ENCODE data around the gene SNX5. TPM values are rescaled to one million over a fixed set of nuclear protein-coding genes. Genes with fewer than 3 reads are reported as not detected.

SNX5 gene
- total and polyA plus RNA-seq, 2 of the 13 experiments (the other 11 are each of a cell fraction or from before 2014, with no cell fraction given): 664 to 1,040 TPM

DNA sequence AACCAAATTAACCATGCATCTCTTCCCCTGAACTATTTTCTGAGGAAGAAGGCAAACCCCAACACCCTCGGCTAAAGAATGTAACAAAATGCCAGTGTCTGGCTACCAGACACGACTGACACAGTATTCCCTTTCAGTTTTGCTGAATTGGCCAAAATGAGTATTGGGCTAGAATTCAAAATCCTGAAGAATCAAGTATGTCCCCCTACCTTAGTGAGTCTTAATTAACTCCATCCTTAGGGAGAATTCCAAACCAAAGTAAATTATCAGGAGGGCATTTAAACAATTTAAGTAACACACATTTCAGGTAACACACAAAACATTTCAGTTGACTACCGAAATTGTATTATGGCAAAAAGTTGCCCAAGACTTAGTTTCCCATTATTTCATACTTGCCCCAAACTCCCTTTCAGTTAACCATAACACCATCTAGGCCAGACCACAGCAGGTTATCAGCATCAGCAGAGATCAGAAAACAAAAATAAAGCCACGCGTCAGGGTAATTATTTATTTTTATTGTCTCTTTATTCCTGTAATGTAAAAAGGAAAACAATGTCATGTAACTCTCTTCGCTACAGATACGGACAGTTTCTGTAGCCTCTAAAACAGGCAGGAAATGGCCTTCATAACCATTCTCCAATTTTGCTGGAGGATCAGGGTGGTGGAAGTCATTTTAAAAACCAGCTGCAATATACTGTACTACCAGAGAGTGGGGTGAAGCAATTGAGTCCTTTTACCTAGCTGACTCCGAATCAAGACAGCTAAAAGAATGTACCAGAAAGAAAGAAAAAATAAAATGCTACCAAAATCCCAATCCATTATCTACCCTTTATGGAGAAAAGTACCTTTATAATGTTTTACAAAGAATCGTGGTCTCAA, 1.9 kb downstream of the SNX5 start (continued):
- TF ChIP-seq, protein P1, sequence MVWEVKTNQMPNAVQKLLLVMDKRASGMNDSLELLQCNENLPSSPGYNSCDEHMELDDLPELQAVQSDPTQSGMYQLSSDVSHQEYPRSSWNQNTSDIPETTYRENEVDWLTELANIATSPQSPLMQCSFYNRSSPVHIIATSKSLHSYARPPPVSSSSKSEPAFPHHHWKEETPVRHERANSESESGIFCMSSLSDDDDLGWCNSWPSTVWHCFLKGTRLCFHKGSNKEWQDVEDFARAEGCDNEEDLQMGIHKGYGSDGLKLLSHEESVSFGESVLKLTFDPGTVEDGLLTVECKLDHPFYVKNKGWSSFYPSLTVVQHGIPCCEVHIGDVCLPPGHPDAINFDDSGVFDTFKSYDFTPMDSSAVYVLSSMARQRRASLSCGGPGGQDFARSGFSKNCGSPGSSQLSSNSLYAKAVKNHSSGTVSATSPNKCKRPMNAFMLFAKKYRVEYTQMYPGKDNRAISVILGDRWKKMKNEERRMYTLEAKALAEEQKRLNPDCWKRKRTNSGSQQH (CRISPR knock-in tag; IDR thresholded peaks at IDR 0.05; ENCODE audit: low read depth): no peak
- no peak for TF ChIP-seq GLI4 (CRISPR knock-in tag; IDR thresholded peaks at IDR 0.05; ENCODE audit: borderline replicate concordance)
- TF ChIP-seq, protein P2, sequence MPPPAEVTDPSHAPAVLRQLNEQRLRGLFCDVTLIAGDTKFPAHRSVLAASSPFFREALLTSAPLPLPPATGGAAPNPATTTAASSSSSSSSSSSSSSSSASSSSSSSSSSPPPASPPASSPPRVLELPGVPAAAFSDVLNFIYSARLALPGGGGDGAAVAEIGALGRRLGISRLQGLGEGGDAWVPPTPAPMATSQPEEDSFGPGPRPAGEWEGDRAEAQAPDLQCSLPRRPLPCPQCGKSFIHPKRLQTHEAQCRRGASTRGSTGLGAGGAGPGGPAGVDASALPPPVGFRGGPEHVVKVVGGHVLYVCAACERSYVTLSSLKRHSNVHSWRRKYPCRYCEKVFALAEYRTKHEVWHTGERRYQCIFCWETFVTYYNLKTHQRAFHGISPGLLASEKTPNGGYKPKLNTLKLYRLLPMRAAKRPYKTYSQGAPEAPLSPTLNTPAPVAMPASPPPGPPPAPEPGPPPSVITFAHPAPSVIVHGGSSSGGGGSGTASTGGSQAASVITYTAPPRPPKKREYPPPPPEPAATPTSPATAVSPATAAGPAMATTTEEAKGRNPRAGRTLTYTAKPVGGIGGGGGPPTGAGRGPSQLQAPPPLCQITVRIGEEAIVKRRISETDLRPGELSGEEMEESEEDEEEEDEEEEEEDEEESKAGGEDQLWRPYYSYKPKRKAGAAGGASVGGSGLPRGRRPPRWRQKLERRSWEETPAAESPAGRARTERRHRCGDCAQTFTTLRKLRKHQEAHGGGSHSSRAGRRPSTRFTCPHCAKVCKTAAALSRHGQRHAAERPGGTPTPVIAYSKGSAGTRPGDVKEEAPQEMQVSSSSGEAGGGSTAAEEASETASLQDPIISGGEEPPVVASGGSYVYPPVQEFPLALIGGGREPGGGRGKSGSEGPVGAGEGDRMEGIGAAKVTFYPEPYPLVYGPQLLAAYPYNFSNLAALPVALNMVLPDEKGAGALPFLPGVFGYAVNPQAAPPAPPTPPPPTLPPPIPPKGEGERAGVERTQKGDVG (CRISPR knock-in tag; IDR thresholded peaks at IDR 0.05; ENCODE audit: borderline replicate concordance): no peak
- TF ChIP-seq NR2F6 (IDR thresholded peaks at IDR 0.05): no peak
- TF ChIP-seq NR2F6 (CRISPR knock-in tag; IDR thresholded peaks at IDR 0.05): no peak
- peak; percentile 82 for TF ChIP-seq MAFG (CRISPR knock-in tag; IDR thresholded peaks at IDR 0.05)
- TF ChIP-seq MEIS1 (CRISPR knock-in tag; IDR thresholded peaks at IDR 0.05; ENCODE audit: borderline replicate concordance): no peak
- TF ChIP-seq SALL1 (CRISPR knock-in tag; IDR thresholded peaks at IDR 0.05): no peak
- TF ChIP-seq ZNF205 (CRISPR knock-in tag; IDR thresholded peaks at IDR 0.05): no peak
- no peak for TF ChIP-seq ZNF12 (CRISPR knock-in tag; IDR thresholded peaks at IDR 0.05)
- TF ChIP-seq TOPORS (CRISPR knock-in tag; IDR thresholded peaks at IDR 0.05): no peak
- no peak for TF ChIP-seq SKI (IDR thresholded peaks at IDR 0.05; ENCODE audit: partially characterized antibody)
- TF ChIP-seq, protein P3, sequence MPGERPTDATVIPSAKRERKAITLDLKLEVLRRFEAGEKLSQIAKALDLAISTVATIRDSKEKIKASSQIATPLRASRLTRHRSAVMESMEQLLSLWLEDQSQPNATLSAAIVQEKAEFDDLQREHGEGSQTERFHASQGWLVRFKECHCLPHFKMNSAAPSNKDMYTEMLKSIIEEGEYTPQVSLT (CRISPR knock-in tag; IDR thresholded peaks at IDR 0.05; ENCODE audit: borderline replicate concordance, low read depth): no peak
- no peak for TF ChIP-seq DR1 (CRISPR knock-in tag; IDR thresholded peaks at IDR 0.05)
- no peak for TF ChIP-seq ZNF143 (CRISPR knock-in tag; IDR thresholded peaks at IDR 0.05)
- no peak for TF ChIP-seq ZFP37 (CRISPR knock-in tag; IDR thresholded peaks at IDR 0.05; ENCODE audit: borderline replicate concordance)
- TF ChIP-seq TAF15 (IDR thresholded peaks at IDR 0.05; ENCODE audit: low read depth, low read length, poor library complexity, severe bottlenecking): no peak
- TF ChIP-seq, protein P4, sequence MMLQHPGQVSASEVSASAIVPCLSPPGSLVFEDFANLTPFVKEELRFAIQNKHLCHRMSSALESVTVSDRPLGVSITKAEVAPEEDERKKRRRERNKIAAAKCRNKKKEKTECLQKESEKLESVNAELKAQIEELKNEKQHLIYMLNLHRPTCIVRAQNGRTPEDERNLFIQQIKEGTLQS (CRISPR knock-in tag; IDR thresholded peaks at IDR 0.05): no peak
- no peak for TF ChIP-seq NFATC3 (CRISPR knock-in tag; IDR thresholded peaks at IDR 0.05)
- no peak for TF ChIP-seq HHEX (CRISPR knock-in tag; IDR thresholded peaks at IDR 0.05)
- TF ChIP-seq ZFP41 (CRISPR knock-in tag; IDR thresholded peaks at IDR 0.05; ENCODE audit: borderline replicate concordance): no peak
- TF ChIP-seq JUND (CRISPR knock-in tag; IDR thresholded peaks at IDR 0.05): no peak
- TF ChIP-seq NAIF1 (CRISPR knock-in tag; IDR thresholded peaks at IDR 0.05; ENCODE audit: borderline replicate concordance): no peak
- TF ChIP-seq ZNF333 (CRISPR knock-in tag; IDR thresholded peaks at IDR 0.05; ENCODE audit: borderline replicate concordance): no peak
- TF ChIP-seq, protein P5, sequence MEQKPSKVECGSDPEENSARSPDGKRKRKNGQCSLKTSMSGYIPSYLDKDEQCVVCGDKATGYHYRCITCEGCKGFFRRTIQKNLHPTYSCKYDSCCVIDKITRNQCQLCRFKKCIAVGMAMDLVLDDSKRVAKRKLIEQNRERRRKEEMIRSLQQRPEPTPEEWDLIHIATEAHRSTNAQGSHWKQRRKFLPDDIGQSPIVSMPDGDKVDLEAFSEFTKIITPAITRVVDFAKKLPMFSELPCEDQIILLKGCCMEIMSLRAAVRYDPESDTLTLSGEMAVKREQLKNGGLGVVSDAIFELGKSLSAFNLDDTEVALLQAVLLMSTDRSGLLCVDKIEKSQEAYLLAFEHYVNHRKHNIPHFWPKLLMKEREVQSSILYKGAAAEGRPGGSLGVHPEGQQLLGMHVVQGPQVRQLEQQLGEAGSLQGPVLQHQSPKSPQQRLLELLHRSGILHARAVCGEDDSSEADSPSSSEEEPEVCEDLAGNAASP (CRISPR knock-in tag; IDR thresholded peaks at IDR 0.05; ENCODE audit: borderline replicate concordance): no peak
